ENCODE measurements around the gene BRI3. TPM values are rescaled to one million over a fixed set of nuclear protein-coding genes. Genes with fewer than 3 reads are reported as not detected.

Gene BRI3
- total RNA-seq, 4 donors from 2014 or later: 36.4 to 52.9 (median 45.2) TPM

DNA sequence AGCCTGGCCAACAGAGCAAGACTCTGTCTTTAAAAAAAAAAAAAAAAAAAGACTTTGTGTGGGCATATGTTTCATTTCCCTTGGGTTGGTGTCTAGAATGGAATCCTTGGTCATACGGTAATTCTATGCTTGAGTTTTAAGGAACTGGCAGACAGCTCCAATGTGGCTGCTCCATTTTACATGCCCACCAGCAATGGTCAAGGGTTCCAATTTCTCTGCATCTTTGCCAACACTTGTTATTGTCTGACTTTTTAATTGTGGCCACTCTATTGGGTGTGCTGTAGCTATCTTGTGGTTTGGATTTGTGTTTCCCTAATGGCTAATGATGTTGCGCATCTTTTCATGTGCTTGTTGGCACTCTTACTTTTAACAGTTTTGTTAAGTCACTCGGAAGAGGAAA is 57.6 kb downstream of the BRI3 start:
- WGBS: 97% methylated on average over 3 of the region's 3 CpGs
- H3K4me1 ChIP-seq: no peaks in the 10 kb centered on the region
- TF ChIP-seq POLR2AphosphoS5 (IDR thresholded peaks at IDR 0.05) (no peak), CTCF (IDR thresholded peaks at IDR 0.05) (no peak), EP300 (IDR thresholded peaks at IDR 0.05) (no peak), POLR2A (IDR thresholded peaks at IDR 0.05) (no peak)
- no peak overlapping the region for H3K4me3 ChIP-seq
- no peak overlapping the region for H3K27ac ChIP-seq
- DNase-seq (ENCODE audit: low spot score in 2 of 2): no peak
- no peaks in the 10 kb centered on the region for H3K36me3 ChIP-seq
- H3K9me3 ChIP-seq: no peaks in the 10 kb centered on the region
- no peaks in the 10 kb centered on the region for H3K27me3 ChIP-seq

- Histone ChIP-seq H3K4me1 (no peaks in the 10 kb centered on the region), H3K36me3 (no peaks in the 10 kb centered on the region), H3K27ac (no peak overlapping the region), H3K27me3 (no peaks in the 10 kb centered on the region), H3K9me3 (no peaks in the 10 kb centered on the region), H3K4me3 (no peak overlapping the region)
- no peak for DNase-seq (ENCODE audit: low spot score in 2 of 2)
- WGBS: 67% methylated on average over 3 of the region's 3 CpGs
- TF ChIP-seq POLR2A (IDR thresholded peaks at IDR 0.05) (no peak), CTCF (IDR thresholded peaks at IDR 0.05) (no peak), EP300 (IDR thresholded peaks at IDR 0.05) (no peak), POLR2AphosphoS5 (IDR thresholded peaks at IDR 0.05) (no peak)
These were observed 59.6 kb downstream of the BRI3 start for GRCh38 chr7:98341106-98341505.

Other genes with a start within 250 kb of the BRI3 start
- 10 to 100 TPM; 34.0 to 45.1 (median 39.8) TPM for gene LMTK2, start 174.8 kb upstream of the BRI3 start, total RNA-seq
- 1 to 10 TPM; 1.2 to 7.8 (median 4.4) TPM for gene BHLHA15, start 70.2 kb upstream of the BRI3 start, total RNA-seq
- gene TECPR1, start 29.5 kb upstream of the BRI3 start, total RNA-seq: 10 to 100 TPM; 15.3 to 20.9 (median 16.5) TPM
- gene BAIAP2L1, start 119.4 kb downstream of the BRI3 start, total RNA-seq: 10 to 100 TPM; 24.3 to 28.2 (median 26.9) TPM

Data from suprapubic skin (tissue), 4 donors.